HFFc6 (cell line): ENCODE results near the gene NEU3. TPM values are rescaled to one million over a fixed set of nuclear protein-coding genes. Genes with fewer than 3 reads are reported as not detected.
"Not testable (repeated sequence)": the region's sequence is repeated elsewhere in the genome, so short reads cannot be mapped to it uniquely, and the experiment has no call there.

Experiments
- DNase-seq: peaks from one replicate; pipeline ENCODE4 v3.0.0-alpha.2; 2018
- H3K27ac Mint-ChIP-seq: 2 replicates; pipeline ENCODE4 v1.8.0; 2020; ENCODE audit warnings: mild to moderate bottlenecking, mixed read lengths
- H3K27me3 Mint-ChIP-seq: 2 replicates; pipeline ENCODE4 v1.8.0; 2021; ENCODE audit warnings: mild to moderate bottlenecking, moderate library complexity, mixed read lengths; ENCODE audit not compliant: insufficient read depth
- H3K36me3 Mint-ChIP-seq: 2 replicates; pipeline ENCODE4 v1.8.0; 2021; ENCODE audit warnings: low read depth, mixed read lengths
- H3K4me1 Mint-ChIP-seq: 2 replicates; pipeline ENCODE4 v1.8.0; 2020; ENCODE audit warnings: low read depth, mixed read lengths
- H3K4me3 Mint-ChIP-seq: 2 replicates; pipeline ENCODE4 v1.8.0; 2020; ENCODE audit warnings: mild to moderate bottlenecking, moderate library complexity, mixed read lengths
- H3K9me3 Mint-ChIP-seq: 2 replicates; pipeline ENCODE4 v1.8.0; 2020; ENCODE audit warnings: mild to moderate bottlenecking, mixed read lengths
- total RNA-seq, 6 experiments: library from RNA; stranded (reverse); fragmentation: NEBNext Ultra II Directional; extraction: Animal tissue kit (Norgen Biotek cat#: 25700); gene quantifications; 2 replicates in 1 of 6; 3 replicates in 5 of 6; pipeline ENCODE4 v1.2.3, GENCODE V29; 2021
- TF ChIP-seq, protein P1 (sequence below): fragments of 200-600 bp; sonication (generic); IDR thresholded peaks from 2 replicates; pipeline ENCODE4 v1.5.0; 2021; ENCODE audit warnings: antibody characterized with exemption, mild to moderate bottlenecking

The NEU3 gene
- total RNA-seq, 6 experiments from 2014 or later = 7.6 to 8.9 (median 8.4) TPM

DNA sequence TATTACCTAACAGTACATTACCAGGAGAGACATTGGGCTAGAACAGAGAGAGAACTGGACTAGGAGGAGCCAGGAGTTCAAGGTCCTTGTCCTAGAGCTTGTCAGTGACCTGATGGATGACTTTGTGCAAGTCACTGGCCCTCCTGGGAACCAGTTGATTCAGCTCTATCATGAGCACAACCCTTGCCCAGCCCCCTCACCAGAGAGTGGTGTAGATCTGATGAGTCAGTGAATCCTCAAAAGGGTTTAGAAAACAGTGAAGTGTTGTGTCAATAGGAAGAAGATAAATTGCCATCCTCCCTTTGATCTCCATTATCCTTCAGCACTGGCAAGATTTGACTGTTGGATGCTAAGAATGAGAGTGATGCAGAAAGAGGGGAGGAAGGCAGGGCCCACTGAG lies 24.3 kb downstream of the NEU3 start:
- H3K27me3 Mint-ChIP-seq = no peaks in the 10 kb centered on the region; the same call in 1 of the 2 replicates
- H3K4me3 Mint-ChIP-seq = no peak overlapping the region
- no peaks in the 10 kb centered on the region for H3K9me3 Mint-ChIP-seq
- H3K27ac Mint-ChIP-seq = no peak overlapping the region
- H3K36me3 Mint-ChIP-seq = peaks cover 20% of the 10 kb centered on the region
- DNase-seq = no peak
- peaks cover 17% of the 10 kb centered on the region for H3K4me1 Mint-ChIP-seq
- TF ChIP-seq, protein P1, sequence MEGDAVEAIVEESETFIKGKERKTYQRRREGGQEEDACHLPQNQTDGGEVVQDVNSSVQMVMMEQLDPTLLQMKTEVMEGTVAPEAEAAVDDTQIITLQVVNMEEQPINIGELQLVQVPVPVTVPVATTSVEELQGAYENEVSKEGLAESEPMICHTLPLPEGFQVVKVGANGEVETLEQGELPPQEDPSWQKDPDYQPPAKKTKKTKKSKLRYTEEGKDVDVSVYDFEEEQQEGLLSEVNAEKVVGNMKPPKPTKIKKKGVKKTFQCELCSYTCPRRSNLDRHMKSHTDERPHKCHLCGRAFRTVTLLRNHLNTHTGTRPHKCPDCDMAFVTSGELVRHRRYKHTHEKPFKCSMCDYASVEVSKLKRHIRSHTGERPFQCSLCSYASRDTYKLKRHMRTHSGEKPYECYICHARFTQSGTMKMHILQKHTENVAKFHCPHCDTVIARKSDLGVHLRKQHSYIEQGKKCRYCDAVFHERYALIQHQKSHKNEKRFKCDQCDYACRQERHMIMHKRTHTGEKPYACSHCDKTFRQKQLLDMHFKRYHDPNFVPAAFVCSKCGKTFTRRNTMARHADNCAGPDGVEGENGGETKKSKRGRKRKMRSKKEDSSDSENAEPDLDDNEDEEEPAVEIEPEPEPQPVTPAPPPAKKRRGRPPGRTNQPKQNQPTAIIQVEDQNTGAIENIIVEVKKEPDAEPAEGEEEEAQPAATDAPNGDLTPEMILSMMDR = no peak

DNA sequence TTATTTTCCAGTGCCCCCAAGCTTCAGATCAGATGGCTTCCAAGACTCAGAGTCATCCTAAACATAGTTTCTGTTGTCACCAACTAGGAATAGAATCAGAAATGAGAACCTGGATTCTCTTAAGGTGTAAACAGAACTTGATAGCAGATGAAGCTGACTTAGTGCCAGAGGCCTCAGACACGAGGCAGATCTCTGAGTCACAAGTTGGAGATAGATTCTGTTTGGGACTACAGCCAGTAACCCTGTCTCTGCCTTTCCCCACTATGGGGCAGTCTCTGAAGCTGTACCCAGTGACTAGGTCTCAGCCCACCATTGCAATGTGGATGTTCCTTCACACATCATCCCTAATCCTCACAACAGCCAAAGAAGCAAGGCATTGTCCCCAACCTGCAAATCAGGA lies 25.4 kb downstream of the NEU3 start:
- peaks cover 23% of the 10 kb centered on the region for H3K36me3 Mint-ChIP-seq
- TF ChIP-seq, protein P1 = peak; percentile 47
- H3K9me3 Mint-ChIP-seq = peaks cover 7% of the 10 kb centered on the region
- peak overlapping the region; percentile 29; the same call in 1 of the 2 replicates for H3K27ac Mint-ChIP-seq
- H3K27me3 Mint-ChIP-seq = no peaks in the 10 kb centered on the region; the same call in 1 of the 2 replicates
- H3K4me1 Mint-ChIP-seq = peaks cover 17% of the 10 kb centered on the region
- H3K4me3 Mint-ChIP-seq = no peak overlapping the region
- DNase-seq = peak; percentile 77

DNA sequence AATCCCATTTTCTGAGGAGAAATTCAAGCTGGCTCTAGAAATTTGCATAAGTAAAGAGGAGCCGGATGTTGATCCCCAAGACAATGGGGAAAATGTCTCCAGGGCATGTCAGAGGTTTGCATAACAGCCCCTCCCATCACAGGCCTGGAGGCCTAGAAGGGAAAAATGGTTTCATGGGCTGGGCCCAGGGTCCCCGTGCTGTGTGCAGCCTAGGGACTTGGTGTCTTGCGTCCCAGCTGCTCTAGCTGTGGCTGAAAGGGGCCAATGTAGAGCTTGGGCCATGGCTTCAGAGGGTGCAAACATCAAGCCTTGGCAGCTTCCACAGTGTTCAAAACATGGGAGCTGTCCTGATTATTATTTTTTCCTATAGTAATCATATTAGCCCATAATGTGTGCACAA lies 30.5 kb downstream of the NEU3 start:
- not testable (repeated sequence) for H3K27me3 Mint-ChIP-seq, H3K27ac Mint-ChIP-seq, H3K4me3 Mint-ChIP-seq, DNase-seq, H3K36me3 Mint-ChIP-seq, H3K9me3 Mint-ChIP-seq
- peaks cover 13% of the 10 kb centered on the region for H3K4me1 Mint-ChIP-seq

DNA sequence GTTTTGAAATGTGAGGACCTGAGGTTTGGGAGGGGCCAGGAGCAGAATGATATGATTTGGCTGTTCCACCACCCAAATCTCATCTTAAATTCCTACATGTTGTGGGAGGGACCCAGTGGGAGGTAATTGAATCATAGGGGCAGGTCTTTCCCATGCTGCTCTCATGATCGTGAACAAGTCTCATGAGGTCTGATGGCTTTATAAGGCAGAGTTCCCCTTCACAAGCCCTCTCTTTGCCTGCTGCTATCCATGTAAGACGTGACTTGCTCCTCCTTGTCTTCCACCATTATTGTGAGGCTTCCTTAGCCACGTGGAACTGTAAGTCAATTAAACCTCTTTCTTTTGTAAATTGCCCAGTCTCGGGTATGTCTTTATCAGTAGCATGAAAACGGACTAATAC lies 31.6 kb downstream of the NEU3 start:
- DNase-seq, H3K9me3 Mint-ChIP-seq, H3K27ac Mint-ChIP-seq, H3K36me3 Mint-ChIP-seq, H3K27me3 Mint-ChIP-seq, H3K4me1 Mint-ChIP-seq, H3K4me3 Mint-ChIP-seq: not testable (repeated sequence)

DNA sequence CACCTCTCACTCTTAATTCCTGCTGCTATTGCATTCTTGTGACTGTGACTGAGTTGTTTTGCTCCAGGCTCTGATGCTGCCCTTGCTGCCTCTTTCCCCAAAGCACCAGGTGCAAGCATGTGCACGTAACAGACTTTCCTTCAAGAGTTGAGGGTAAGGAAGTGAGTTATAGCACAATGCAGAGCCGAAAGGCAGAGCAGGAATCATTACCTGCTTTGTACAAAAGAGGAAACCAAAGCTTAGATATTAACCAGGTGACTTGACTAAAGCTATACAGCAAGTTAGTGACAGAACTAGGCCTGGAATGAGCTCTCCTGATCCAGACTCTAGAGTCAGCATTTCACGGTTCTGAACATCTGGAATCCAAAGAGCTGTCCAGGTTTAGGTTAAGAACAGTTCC lies 33.6 kb downstream of the NEU3 start:
- DNase-seq = no peak
- TF ChIP-seq, protein P1 = no peak
- H3K9me3 Mint-ChIP-seq = peaks cover 7% of the 10 kb centered on the region
- H3K27me3 Mint-ChIP-seq = no peaks in the 10 kb centered on the region; the same call in none of the 2 replicates
- H3K36me3 Mint-ChIP-seq = peaks cover 7% of the 10 kb centered on the region
- peaks cover 9% of the 10 kb centered on the region; the same call in 1 of the 2 replicates for H3K4me1 Mint-ChIP-seq
- no peak overlapping the region for H3K27ac Mint-ChIP-seq
- no peak overlapping the region for H3K4me3 Mint-ChIP-seq

DNA sequence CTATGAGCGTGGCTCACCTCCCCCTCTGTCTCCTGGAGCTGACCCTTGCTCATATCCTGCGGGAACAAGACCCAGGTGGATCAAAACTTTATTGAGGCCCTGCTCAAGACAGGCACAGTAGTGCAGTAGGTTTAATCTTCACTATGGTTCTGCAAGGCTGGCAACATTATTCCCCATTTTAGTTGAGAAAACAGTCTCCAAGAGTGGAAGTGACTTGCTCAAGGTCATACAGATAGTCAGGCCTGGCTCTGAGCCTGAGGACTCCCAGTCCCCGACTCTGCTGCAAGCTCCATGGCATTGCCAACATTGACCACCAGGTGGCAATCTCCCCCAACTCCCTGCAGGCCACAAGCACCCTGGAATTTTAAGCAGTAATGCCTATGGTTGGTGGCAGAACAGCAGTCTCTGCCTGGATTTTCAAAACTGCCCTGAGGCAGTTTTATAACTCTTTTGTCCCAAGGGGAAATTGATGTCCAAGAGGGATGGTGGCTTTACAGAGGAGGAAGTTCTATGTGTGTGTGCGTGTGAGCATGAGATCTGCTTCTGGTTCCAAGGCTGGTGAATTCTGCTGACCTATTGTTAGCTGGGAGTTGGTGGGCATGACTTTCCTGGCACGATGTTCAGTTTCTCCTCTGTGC lies 34.1 kb downstream of the NEU3 start:
- TF ChIP-seq, protein P1 = peak; percentile 100
- Mint-ChIP-seq H3K27me3 (peaks cover 1% of the 10 kb centered on the region), H3K36me3 (peaks cover 7% of the 10 kb centered on the region), H3K4me1 (peaks cover 9% of the 10 kb centered on the region; the same call in 1 of the 2 replicates), H3K9me3 (peaks cover 7% of the 10 kb centered on the region), H3K27ac (no peak overlapping the region), H3K4me3 (no peak overlapping the region)
- DNase-seq = peak; percentile 81
